Stomach (tissue), 9 donors: Measurements from ENCODE around the gene ZNF90. TPM values are rescaled to one million over a fixed set of nuclear protein-coding genes. Genes with fewer than 3 reads are reported as not detected.
A peak's percentile ranks its signal among the peaks of the same experiment; 100 is the strongest.

Experiments used
- DNase-seq, 2 donors: peaks; one replicate each; pipeline versions ENCODE4 v3.0.0 to v3.0.0-alpha.2; 2013 to 2019
- H3K27ac ChIP-seq, 5 donors: fragments of 200-600 bp in 4 of 5; sonication (generic) in 4 of 5; one replicate each; pipeline ENCODE4 v1.5.1; 2013 to 2019; ENCODE audit warnings: mild to moderate bottlenecking in 1 of 5, moderate library complexity in 1 of 5
- H3K27me3 ChIP-seq, 3 donors: fragments of 200-600 bp; sonication (generic); one replicate each; pipeline ENCODE4 v1.5.1; 2017 to 2019; ENCODE audit warnings: mixed run types in 1 of 3
- H3K36me3 ChIP-seq, 4 donors: fragments of 200-600 bp; sonication (generic); 1 replicate in 3 of 4; 2 replicates in 1 of 4; pipeline ENCODE4 v1.5.1; 2016 to 2019
- H3K4me1 ChIP-seq, 4 donors: fragments of 200-600 bp; sonication (generic); one replicate each; pipeline ENCODE4 v1.5.1; 2016 to 2019
- H3K4me3 ChIP-seq, 4 donors: fragments of 200-600 bp; sonication (generic) in 3 of 4; one replicate each; pipeline ENCODE4 v1.5.1; 2016 to 2019; ENCODE audit warnings: mild to moderate bottlenecking in 1 of 4
- H3K9me3 ChIP-seq, 4 donors: fragments of 200-600 bp; sonication (generic); one replicate each; pipeline ENCODE4 v1.5.1; 2016 to 2019
- CTCF ChIP-seq, 7 experiments: fragments of 450-650 bp in 4 of 7; fragments of 200-600 bp in 3 of 7; sonication (generic) in 3 of 7; IDR thresholded peaks; one replicate each; pipeline ENCODE4 v1.5.1; 2016 to 2019; ENCODE audit warnings: antibody characterized with exemption in 7 of 7, control low read depth in 2 of 7, mild to moderate bottlenecking in 1 of 7
- EP300 ChIP-seq: sonication (generic); formaldehyde crosslinking; IDR thresholded peaks from one replicate; pipeline ENCODE4 v1.6.1; 2017; ENCODE audit warnings: antibody characterized with exemption
- POLR2A ChIP-seq, 4 donors: fragments of 450-650 bp; IDR thresholded peaks; one replicate each; pipeline ENCODE4 v1.6.1; 2016; ENCODE audit warnings: antibody characterized with exemption in 4 of 4, control low read depth in 2 of 4, mild to moderate bottlenecking in 1 of 4, moderate library complexity in 1 of 4
- POLR2AphosphoS5 ChIP-seq, 3 donors: sonication (generic); formaldehyde crosslinking; IDR thresholded peaks; one replicate each; pipeline ENCODE4 v1.6.1; 2016; ENCODE audit warnings: antibody characterized with exemption in 3 of 3
- WGBS, 5 donors: extraction: QIAGEN DNeasy Blood & Tissue Kit in 3 of 5; methylation state at CpG; one replicate each; pipeline versions ENCODE4 v1.1.5 to v1.1.7; 2013 to 2018; 5-methylcytosine and 5-hydroxymethylcytosine counted together
- intact Hi-C: fragments of 100-400 bp; cut with DNase I; formaldehyde crosslinking; loops from one replicate; pipeline ENCODE4 v1.15.1; 2023; ENCODE audit warnings: low total_unique reads
- polyA plus RNA-seq, 3 donors: library from polyadenylated mRNA; stranded (reverse); fragments of 200-250 nt; gene quantifications; one replicate each; pipeline ENCODE4 v1.2.3, GENCODE V29; 2013
- small RNA-seq, 4 donors: library from RNA; depleted of rRNA; stranded (forward); fragments of <200 nt; gene quantifications; one replicate each; pipeline ENCODE3, GENCODE V24; 2016
- total RNA-seq, 5 donors: library from RNA; depleted of rRNA; stranded (reverse); fragments of >200 nt; gene quantifications; one replicate each; pipeline versions ENCODE4 v1.1.0 to v1.2.3, GENCODE V29; 2014 to 2016
- donor health status: healthy with polysubstance abuse.
- donor health status: Bipolar disorder and iron deficiency.
- donor health status: healthy.

ZNF90 gene
- total and polyA plus RNA-seq, 8 donors = 1.4 to 67.1 (median 2.2) TPM

- H3K36me3 ChIP-seq = peaks cover 0 to 22% (median 15%) of the 10 kb centered on the region in 4 donors
- intact Hi-C loops = no loop called here
- TF ChIP-seq POLR2A (IDR thresholded peaks at IDR 0.05) (no peak), CTCF (IDR thresholded peaks at IDR 0.05) (no peak), EP300 (no peak), POLR2AphosphoS5 (IDR thresholded peaks at IDR 0.05) (peak in 2 of 3 donors; percentile 56 to 58)
- H3K9me3 ChIP-seq = peaks cover 0 to 11% (median 0%) of the 10 kb centered on the region in 4 donors
- peak within 1 kb of the TSS; percentile 65 to 84 (median 70) for H3K4me3 ChIP-seq
- WGBS, 5 donors = 0 to 5% (median 4%) methylated on average over 22 to 25 of the region's 25 CpGs
- H3K27me3 ChIP-seq = no peaks in the 10 kb centered on the region
- H3K27ac ChIP-seq = peak within 1 kb of the TSS; percentile 62 to 87 (median 82)
- H3K4me1 ChIP-seq = peaks cover 9 to 31% (median 13%) of the 10 kb centered on the region in 4 donors
- peak; percentile 97 to 98 for DNase-seq
Observed at GRCh38 chr19:20167020-20167644, 89.3 kb downstream of the ZNF90 start, which contains the start of gene ZNF486. ZNF486 (plus strand) TSS chr19:20167214; CDS start chr19:20167331, 117 bp downstream.

- TF ChIP-seq CTCF (IDR thresholded peaks at IDR 0.05) (no peak), EP300 (no peak), POLR2A (IDR thresholded peaks at IDR 0.05) (no peak), POLR2AphosphoS5 (IDR thresholded peaks at IDR 0.05) (no peak)
- Histone ChIP-seq H3K4me3 (peak overlapping the region; percentile 65 to 84 (median 70)), H3K4me1 (peaks cover 9 to 31% (median 13%) of the 10 kb centered on the region in 4 donors), H3K27me3 (no peaks in the 10 kb centered on the region), H3K36me3 (peaks cover 0 to 28% (median 19%) of the 10 kb centered on the region in 4 donors), H3K9me3 (peaks cover 0 to 7% (median 0%) of the 10 kb centered on the region in 4 donors), H3K27ac (peak overlapping the region; percentile 62 to 87 (median 82))
- DNase-seq = peak in 1 of 2 donors; percentile 40
- intact Hi-C loops = no loop called here
- 11 to 16% (median 14%) methylated on average over 22 of the region's 22 CpGs for WGBS, 5 donors
Observed at GRCh38 chr19:20167651-20168122, 89.9 kb downstream of the ZNF90 start.

Small RNA genes within 50 kb of the gene (small RNA-seq; reads per million reads assigned to genes)
- gene AC006539.3 = 0 reads per million in 4 donors

Other genes starting within 250 kb of the ZNF90 start
- 10 to 100 TPM in 3 of 5 donors, 1 to 10 TPM in 2; 7.1 to 32.1 (median 12.7) TPM for gene ZNF253, start 212.1 kb upstream of the ZNF90 start, total RNA-seq
- 1 to 10 TPM; 2.4 to 5.2 (median 3.9) TPM for gene ZNF253, start 212.1 kb upstream of the ZNF90 start, polyA plus RNA-seq
- 1 to 10 TPM in 2 of 5 donors, under 1 TPM in 1, not detected in 2; 0.45 to 9.2 (median 7.4) TPM for gene ZNF93, start 177.1 kb upstream of the ZNF90 start, total RNA-seq
- 1 to 10 TPM; 2.3 to 3.1 (median 2.3) TPM for gene ZNF93, start 177.1 kb upstream of the ZNF90 start, polyA plus RNA-seq
- 10 to 100 TPM in 1 of 5 donors, 1 to 10 TPM in 3, under 1 TPM in 1; 0.29 to 16.1 (median 3.9) TPM for gene ZNF682, start 38.5 kb upstream of the ZNF90 start, total RNA-seq
- gene ZNF682, start 38.5 kb upstream of the ZNF90 start, polyA plus RNA-seq = 1 to 10 TPM in 2 of 3 donors, under 1 TPM in 1; 0.92 to 6.7 (median 2.6) TPM
- gene ZNF486, start 89.2 kb downstream of the ZNF90 start, total RNA-seq = 10 to 100 TPM in 2 of 5 donors, 1 to 10 TPM in 2, not detected in 1; 1.3 to 14.3 (median 6.5) TPM
- gene ZNF486, start 89.2 kb downstream of the ZNF90 start, polyA plus RNA-seq = 1 to 10 TPM; 1.3 to 4.2 (median 2.7) TPM